ENCODE data around the gene PASK. TPM values are rescaled to one million over a fixed set of nuclear protein-coding genes. Genes with fewer than 3 reads are reported as not detected.

The PASK gene
- total RNA-seq, 1 experiment from 2014 or later = 80.9 TPM

DNA sequence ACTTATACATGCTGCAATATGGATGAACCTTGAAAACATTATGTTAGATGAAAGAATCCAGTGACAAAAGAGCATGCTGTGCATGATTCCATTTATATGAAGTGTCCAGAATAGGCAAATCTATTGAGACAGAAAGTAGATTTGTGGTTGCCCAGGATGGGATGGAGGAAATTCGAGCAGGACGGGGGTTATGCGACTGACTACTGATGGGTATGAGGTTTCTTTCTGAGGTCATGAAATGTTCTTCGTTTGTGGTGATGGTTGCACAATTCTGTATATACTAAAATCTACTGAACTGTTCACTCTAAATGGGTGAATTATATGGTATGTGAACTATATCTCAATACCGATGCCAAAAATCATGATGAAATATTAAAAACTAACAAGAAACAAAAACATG is 28.3 kb downstream of the PASK start:
- POLR2A ChIA-PET = no interaction called here
- ATAC-seq (no peak), DNase-seq (ENCODE audit: low spot score) (no peak)
- Mint-ChIP-seq H3K36me3 (peaks cover 32% of the 10 kb centered on the region), H3K4me3 (no peak overlapping the region), H3K27ac (no peak overlapping the region), H3K27me3 (ENCODE audit: low read depth) (no peaks in the 10 kb centered on the region), H3K4me1 (no peaks in the 10 kb centered on the region), H3K9me3 (peaks cover 10% of the 10 kb centered on the region)
- TF ChIP-seq JUN (CRISPR knock-in tag; IDR thresholded peaks at IDR 0.05) (no peak), NFE2L1 (CRISPR knock-in tag; IDR thresholded peaks at IDR 0.05) (no peak), NFYB (CRISPR knock-in tag; conservative IDR thresholded peaks at IDR 0.05; ENCODE audit: low read depth) (no peak)
- CTCF ChIA-PET = no interaction called here

DNA sequence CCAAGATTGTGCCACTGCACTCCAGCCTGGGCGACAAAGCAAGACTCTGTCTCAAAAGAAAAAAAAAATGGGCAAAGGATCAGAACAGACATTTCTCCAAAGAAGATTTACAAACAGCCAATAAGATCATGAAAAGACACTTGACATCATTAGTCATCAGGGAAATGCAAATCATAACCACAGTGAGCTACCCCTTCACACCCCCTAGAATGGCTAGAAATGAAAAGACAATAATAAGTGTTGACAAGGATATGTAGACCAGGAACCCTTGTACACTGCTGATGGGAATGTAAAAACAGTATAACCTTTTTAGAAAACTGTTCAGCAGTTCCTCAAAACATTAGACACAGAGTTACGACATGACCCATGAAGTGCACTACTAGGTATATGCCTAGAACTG is 28.8 kb downstream of the PASK start:
- TF ChIP-seq, protein P1, sequence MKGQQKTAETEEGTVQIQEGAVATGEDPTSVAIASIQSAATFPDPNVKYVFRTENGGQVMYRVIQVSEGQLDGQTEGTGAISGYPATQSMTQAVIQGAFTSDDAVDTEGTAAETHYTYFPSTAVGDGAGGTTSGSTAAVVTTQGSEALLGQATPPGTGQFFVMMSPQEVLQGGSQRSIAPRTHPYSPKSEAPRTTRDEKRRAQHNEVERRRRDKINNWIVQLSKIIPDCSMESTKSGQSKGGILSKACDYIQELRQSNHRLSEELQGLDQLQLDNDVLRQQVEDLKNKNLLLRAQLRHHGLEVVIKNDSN (CRISPR knock-in tag; IDR thresholded peaks at IDR 0.05) = no peak
- TF ChIP-seq EMX1 (CRISPR knock-in tag; IDR thresholded peaks at IDR 0.05) (no peak), ZNF138 (CRISPR knock-in tag; conservative IDR thresholded peaks at IDR 0.05) (no peak), ETV6 (CRISPR knock-in tag; IDR thresholded peaks at IDR 0.05) (no peak), SMAD3 (CRISPR knock-in tag; IDR thresholded peaks at IDR 0.05; ENCODE audit: borderline replicate concordance) (no peak), CREM (CRISPR knock-in tag; IDR thresholded peaks at IDR 0.05) (no peak)
- TF ChIP-seq, protein P2, sequence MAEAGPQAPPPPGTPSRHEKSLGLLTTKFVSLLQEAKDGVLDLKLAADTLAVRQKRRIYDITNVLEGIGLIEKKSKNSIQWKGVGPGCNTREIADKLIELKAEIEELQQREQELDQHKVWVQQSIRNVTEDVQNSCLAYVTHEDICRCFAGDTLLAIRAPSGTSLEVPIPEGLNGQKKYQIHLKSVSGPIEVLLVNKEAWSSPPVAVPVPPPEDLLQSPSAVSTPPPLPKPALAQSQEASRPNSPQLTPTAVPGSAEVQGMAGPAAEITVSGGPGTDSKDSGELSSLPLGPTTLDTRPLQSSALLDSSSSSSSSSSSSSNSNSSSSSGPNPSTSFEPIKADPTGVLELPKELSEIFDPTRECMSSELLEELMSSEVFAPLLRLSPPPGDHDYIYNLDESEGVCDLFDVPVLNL (CRISPR knock-in tag; IDR thresholded peaks at IDR 0.05; ENCODE audit: borderline replicate concordance, low read depth) = no peak
- TF ChIP-seq, protein P3, sequence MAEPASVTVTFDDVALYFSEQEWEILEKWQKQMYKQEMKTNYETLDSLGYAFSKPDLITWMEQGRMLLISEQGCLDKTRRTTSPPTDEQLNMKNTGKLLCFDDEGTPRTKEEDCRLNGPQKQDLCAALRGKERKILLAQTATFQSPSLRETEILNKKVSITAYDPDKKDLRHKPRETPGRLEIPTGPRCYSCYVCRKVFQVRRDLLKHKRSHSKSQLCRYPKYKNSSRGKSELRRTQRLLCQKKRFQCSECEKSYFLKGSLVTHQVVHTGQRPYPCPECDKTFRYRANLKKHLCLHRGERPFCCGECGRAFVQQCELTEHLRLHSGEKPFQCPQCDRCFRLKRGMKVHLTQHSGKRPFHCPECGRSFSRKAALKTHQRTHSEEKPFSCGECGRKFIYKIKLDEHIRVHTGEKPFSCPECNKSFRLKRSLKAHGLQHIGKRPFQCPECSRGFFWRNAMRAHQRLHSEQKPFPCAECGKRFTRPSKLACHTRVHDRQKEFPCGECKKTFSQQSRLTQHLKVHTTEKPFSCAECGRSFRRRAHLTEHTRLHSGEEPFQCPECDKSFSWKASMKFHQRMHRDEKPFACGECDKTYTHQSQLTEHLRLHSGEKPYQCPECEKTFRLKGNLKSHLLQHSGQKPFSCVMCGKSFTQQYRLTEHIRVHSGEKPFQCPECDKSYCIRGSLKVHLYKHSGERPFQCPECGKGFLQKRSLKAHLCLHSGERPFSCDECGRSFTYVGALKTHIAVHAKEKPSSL (CRISPR knock-in tag; conservative IDR thresholded peaks at IDR 0.05) = no peak
- TF ChIP-seq, protein P4, sequence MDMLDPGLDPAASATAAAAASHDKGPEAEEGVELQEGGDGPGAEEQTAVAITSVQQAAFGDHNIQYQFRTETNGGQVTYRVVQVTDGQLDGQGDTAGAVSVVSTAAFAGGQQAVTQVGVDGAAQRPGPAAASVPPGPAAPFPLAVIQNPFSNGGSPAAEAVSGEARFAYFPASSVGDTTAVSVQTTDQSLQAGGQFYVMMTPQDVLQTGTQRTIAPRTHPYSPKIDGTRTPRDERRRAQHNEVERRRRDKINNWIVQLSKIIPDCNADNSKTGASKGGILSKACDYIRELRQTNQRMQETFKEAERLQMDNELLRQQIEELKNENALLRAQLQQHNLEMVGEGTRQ (CRISPR knock-in tag; IDR thresholded peaks at IDR 0.05) = no peak
- TF ChIP-seq, protein P5, sequence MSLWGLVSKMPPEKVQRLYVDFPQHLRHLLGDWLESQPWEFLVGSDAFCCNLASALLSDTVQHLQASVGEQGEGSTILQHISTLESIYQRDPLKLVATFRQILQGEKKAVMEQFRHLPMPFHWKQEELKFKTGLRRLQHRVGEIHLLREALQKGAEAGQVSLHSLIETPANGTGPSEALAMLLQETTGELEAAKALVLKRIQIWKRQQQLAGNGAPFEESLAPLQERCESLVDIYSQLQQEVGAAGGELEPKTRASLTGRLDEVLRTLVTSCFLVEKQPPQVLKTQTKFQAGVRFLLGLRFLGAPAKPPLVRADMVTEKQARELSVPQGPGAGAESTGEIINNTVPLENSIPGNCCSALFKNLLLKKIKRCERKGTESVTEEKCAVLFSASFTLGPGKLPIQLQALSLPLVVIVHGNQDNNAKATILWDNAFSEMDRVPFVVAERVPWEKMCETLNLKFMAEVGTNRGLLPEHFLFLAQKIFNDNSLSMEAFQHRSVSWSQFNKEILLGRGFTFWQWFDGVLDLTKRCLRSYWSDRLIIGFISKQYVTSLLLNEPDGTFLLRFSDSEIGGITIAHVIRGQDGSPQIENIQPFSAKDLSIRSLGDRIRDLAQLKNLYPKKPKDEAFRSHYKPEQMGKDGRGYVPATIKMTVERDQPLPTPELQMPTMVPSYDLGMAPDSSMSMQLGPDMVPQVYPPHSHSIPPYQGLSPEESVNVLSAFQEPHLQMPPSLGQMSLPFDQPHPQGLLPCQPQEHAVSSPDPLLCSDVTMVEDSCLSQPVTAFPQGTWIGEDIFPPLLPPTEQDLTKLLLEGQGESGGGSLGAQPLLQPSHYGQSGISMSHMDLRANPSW (CRISPR knock-in tag; conservative IDR thresholded peaks at IDR 0.05; ENCODE audit: low read depth) = no peak
- Mint-ChIP-seq H3K4me1 (no peaks in the 10 kb centered on the region), H3K27ac (no peak overlapping the region), H3K36me3 (peaks cover 32% of the 10 kb centered on the region), H3K4me3 (no peak overlapping the region), H3K9me3 (peaks cover 10% of the 10 kb centered on the region), H3K27me3 (ENCODE audit: low read depth) (no peaks in the 10 kb centered on the region)
- DNase-seq (ENCODE audit: low spot score) (no peak), ATAC-seq (no peak)
- ChIA-PET POLR2A (no interaction called here), CTCF (no interaction called here)

DNA sequence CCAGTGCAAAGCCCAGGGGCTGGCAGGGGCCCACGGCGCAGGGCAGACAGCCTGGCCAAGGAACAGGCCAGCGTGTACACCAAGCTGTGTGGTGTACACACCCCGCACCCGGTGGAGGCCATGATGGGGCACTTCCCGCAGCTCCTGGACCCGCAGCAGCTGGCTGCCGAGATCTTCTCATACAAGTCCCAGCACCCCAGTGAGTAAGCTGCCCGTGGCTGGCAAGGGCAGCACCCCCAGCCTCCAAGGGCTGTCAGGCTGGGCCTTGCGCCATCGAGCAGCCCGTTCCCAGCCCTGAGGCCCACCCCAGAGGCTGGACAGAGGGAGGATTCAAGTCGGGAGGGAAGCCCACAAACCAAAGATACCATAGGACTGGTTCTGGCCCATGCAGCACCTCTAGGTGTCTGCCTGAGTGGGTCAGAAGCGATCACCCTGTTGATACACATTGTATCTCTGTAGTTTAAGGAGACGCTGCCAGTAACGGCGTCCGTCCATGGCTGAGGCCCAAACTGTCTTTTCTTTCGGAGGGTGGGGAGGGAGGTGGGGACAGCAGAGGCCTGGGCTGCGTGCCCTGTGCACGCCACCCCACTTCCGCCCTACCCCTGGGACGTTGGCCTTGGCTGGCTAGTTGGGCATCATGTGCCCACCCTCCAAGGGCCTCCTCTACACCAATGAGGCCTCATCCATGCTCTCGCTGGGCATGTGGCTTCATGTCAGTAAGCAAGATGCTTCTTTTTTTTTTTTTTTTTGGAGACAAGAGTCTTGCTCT is 30.4 kb downstream of the PASK start:
- DNase-seq (ENCODE audit: low spot score) = no peak
- H3K27me3 Mint-ChIP-seq (ENCODE audit: low read depth) = no peaks in the 10 kb centered on the region
- POLR2A ChIA-PET = no interaction called here
- H3K4me1 Mint-ChIP-seq = no peaks in the 10 kb centered on the region
- CTCF ChIA-PET = no interaction called here
- 0 out of 2 replicates have a peak overlapping the region, but pooled peaks have one; percentile 3 for H3K27ac Mint-ChIP-seq
- peaks cover 10% of the 10 kb centered on the region for H3K9me3 Mint-ChIP-seq
- H3K36me3 Mint-ChIP-seq = peaks cover 41% of the 10 kb centered on the region
- ATAC-seq = no peak
- H3K4me3 Mint-ChIP-seq = no peak overlapping the region
- no peak for TF ChIP-seq MXD4 (CRISPR knock-in tag; IDR thresholded peaks at IDR 0.05; ENCODE audit: borderline replicate concordance)
- no peak for TF ChIP-seq ESRRA (CRISPR knock-in tag; IDR thresholded peaks at IDR 0.05; ENCODE audit: borderline replicate concordance)
- TF ChIP-seq FOXJ3 (CRISPR knock-in tag; IDR thresholded peaks at IDR 0.05; ENCODE audit: borderline replicate concordance) = no peak
- no peak for TF ChIP-seq HMGA2 (CRISPR knock-in tag; IDR thresholded peaks at IDR 0.05)
- TF ChIP-seq, protein P2 (CRISPR knock-in tag; IDR thresholded peaks at IDR 0.05; ENCODE audit: borderline replicate concordance, low read depth) = no peak
- no peak for TF ChIP-seq NFYB (CRISPR knock-in tag; conservative IDR thresholded peaks at IDR 0.05; ENCODE audit: low read depth)
- TF ChIP-seq, protein P6, sequence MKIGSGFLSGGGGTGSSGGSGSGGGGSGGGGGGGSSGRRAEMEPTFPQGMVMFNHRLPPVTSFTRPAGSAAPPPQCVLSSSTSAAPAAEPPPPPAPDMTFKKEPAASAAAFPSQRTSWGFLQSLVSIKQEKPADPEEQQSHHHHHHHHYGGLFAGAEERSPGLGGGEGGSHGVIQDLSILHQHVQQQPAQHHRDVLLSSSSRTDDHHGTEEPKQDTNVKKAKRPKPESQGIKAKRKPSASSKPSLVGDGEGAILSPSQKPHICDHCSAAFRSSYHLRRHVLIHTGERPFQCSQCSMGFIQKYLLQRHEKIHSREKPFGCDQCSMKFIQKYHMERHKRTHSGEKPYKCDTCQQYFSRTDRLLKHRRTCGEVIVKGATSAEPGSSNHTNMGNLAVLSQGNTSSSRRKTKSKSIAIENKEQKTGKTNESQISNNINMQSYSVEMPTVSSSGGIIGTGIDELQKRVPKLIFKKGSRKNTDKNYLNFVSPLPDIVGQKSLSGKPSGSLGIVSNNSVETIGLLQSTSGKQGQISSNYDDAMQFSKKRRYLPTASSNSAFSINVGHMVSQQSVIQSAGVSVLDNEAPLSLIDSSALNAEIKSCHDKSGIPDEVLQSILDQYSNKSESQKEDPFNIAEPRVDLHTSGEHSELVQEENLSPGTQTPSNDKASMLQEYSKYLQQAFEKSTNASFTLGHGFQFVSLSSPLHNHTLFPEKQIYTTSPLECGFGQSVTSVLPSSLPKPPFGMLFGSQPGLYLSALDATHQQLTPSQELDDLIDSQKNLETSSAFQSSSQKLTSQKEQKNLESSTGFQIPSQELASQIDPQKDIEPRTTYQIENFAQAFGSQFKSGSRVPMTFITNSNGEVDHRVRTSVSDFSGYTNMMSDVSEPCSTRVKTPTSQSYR (CRISPR knock-in tag; IDR thresholded peaks at IDR 0.05) = no peak
- no peak for TF ChIP-seq CREB1 (CRISPR knock-in tag; IDR thresholded peaks at IDR 0.05)
